HCEC 1CT (cell line): ENCODE measurements around the gene AUTS2.

ENCODE experiments used
- DNase-seq: peaks from one replicate; pipeline ENCODE4 v3.0.0-alpha.2; 2017

The AUTS2 gene

DNA sequence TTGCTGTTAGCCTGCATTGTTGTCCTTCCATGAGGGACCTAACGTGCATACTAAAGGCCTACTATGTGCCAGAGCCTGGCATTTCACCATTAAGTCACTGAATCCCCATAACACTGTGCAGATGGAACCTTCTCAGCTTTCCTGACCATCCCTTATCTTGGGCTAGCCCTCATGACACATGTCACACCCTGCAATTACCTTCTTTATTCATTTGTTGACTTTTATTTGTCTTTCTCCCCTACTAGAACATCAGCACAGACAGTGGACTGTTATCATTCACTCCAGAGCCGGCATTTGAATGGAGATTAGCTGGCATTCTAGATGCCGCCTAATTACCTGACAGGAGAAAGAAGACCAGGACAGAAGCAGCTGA lies 1062.5 kb downstream of the AUTS2 start:
- DNase-seq = no peak

DNA sequence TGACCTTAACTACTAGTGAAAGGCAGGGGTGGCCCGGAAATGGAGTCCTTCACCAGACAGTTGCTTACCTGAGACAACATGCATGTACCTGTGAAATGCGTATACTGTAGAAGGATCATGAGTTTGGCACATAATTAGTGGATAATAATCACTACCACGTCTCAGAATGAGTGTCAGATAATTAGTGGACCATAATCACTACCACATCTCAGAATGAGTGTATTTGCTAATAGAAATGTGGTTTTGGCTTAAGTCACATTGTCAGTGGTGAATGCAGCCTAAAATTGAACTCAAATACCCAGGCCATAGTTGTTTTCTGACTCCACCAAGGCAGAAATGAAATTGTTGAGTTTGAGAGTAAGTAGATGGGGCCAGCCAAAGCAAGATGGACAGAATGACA lies 1065.4 kb downstream of the AUTS2 start:
- no peak for DNase-seq

DNA sequence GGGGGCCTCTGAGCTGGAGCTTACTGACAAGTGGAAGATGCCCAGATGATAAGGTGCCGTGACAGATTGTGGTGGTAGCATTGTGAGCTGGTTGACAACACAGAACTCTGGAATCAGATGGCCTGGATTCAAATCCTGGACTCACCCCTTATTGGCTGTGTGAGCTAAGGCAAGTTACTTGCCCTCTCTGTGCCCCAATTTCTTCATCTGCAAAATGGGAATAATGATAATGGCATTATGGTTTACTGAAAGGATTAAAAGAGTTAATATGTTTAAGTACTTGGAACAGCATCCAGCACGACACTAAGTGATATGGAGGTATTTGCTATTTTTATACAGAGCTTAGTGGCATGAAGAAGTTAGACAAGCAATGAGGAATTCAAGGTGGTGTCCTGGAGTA lies 1067.7 kb downstream of the AUTS2 start:
- DNase-seq = no peak

DNA sequence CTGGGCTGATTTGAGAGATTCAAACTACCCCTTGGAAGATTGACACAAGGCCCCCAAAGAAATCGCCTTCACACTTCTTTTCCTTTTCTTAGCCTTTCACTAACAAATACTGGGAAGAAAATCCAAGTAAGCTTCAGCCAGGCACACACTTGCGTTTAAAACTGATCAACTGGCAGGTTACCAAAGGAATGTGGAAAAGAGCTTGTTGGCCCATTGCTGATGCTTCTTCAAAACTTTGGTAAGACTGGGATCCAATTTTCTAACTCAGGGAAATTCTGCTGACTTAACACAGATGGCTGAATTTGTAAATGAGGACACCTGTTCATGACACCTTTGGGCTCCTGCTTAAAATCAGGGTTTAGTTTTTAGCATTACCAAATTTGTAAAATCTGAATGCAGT lies 1069.1 kb downstream of the AUTS2 start:
- no peak for DNase-seq

DNA sequence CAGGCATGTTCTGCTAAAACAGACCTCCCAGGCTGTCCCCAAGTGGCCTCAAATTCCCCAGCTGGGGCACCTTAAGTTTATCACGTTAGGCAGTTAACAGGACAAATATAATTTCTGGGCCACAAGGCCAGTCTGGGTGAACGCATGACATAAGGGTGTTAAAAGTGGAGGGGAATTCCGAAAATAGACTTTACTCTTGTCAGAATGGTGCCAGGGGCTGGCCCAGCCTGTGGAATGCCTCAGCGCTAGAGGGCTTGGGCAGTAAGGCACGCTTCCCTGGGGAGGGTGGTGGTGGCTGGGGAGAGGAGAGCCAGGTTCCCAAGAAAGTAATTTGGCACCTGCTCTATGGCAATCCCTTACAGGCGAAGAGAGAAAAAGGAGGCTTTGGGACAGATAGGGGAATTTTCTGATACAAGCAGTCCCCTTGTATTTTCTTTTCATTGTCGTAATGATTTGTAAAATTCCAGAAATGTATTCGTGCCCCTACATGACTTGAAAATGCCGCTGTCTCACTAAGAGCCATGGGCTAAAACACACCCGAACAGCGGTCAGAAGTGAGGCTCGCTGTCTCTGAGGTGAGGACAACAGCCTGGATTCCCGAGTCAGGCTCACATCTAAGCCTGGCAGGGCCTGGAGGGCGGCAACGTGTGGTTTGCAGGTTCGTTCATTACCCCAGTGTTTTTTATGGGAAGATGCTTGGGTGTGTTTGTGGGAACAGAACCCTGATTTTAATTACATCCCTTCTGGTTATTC lies 1070.5 kb downstream of the AUTS2 start:
- no peak for DNase-seq

DNA sequence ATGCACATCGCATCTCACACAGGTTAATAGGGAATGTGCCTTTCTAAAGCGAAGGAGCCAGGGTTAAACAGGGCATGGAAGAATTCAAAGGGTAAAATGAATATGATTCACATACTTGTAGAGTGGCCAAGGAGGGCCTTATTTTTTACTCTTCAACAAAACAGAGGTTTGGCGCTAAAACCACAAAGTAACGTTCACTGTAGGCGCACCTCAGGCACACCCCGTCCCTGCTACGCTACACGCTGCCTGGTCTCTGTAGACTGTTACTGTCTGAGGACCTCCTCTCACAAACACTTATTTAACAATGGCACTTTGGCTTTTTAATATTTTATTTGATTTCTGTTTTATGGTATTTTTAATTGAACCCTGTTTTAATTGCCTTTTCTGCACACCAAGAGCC lies 1071.6 kb downstream of the AUTS2 start:
- no peak for DNase-seq

DNA sequence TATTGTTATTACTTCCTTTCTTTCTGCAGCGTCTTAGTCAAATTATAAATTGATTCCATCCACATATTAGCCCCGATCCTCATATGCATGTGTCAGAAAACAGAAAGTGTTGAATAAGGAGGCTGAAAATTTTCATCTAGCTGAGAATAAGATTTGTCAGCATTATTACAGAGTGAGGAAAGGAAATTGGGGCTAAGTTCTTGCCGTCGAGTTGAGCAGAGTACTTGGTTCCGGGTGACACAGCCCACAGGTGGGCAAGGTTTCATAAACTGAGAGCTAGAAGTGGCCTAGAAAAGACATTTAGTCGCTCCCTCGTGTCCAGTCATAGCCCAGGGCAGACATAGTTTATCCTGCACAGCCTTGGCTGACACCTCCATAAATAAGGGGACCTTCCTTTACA lies 1072.0 kb downstream of the AUTS2 start:
- no peak for DNase-seq

DNA sequence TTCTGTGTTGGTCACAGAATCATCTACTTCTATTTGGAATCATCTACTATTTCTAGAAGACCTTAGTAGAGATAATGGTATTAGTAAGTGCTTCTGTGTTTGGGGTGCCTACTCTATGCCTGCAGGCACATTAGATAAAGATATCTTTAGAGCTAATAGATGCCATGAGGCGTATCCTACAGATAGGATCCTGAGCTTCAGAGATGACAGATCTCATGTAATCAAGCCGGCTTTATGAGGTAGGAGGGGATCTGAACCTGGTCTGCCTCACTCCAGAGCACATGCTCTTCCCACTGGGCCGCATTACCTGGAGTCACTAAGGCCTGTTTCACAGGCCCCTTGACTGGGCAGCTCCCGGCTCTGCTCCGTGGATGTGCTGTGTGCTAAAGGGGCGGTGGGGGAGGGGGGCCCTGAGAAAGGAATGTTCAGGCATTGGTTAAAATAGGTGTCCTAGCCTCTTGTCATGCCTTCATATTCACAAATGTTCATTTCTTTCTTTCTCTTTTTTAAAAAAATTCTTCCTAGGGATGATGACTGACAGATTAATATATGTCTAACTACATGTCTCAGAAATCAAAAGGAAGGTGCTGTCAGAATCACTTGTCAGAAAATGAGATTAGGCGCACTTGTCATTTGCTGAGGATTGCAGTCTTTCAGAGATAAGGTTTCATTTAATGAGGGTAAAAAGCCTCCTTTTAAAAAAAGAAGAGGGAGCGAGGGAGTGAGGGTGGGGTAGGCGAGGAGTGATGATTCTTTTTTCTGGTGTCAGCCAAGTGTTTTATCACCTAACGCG lies 1075.7 kb downstream of the AUTS2 start:
- no peak for DNase-seq

DNA sequence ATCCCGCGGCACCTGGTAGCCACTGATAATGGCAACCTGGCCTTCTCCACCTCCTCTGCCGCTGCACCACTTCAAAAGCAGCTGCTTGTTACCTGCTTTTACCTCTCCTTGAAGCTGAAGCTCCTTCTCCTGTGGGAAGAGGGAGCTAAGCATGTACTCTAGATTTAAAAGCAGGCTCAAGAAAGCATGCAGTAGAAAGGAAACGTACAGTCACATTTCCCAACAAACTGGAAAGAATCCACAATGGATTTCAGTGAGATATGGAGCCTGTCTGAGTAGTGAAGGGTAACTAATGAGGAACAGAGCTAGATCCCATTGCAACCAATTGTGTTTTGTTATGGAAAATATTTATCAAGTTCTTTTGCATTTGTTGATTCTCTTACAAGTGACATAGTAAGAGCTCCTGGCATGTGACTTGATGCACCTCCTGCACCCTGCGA lies 1076.3 kb downstream of the AUTS2 start:
- no peak for DNase-seq

DNA sequence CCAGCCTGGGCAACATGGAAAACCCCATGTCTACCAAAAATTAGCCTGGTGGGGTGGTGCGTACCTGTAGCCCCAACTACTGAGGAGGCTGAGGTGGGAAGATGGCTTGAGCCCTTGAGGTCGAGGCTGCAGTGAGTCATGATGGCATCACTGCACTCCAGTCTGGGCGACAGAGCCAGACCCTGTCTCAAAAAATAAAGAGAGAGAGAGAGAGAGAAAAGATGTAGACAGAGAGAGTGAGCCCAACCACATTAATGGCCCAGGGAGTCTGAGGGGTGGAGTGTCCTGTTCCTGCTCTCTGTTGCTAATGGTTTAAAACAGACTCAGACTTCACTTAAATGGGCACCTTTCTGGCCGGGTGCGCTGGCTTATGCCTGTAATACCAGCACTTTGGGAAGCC lies 1078.0 kb downstream of the AUTS2 start:
- no peak for DNase-seq

DNA sequence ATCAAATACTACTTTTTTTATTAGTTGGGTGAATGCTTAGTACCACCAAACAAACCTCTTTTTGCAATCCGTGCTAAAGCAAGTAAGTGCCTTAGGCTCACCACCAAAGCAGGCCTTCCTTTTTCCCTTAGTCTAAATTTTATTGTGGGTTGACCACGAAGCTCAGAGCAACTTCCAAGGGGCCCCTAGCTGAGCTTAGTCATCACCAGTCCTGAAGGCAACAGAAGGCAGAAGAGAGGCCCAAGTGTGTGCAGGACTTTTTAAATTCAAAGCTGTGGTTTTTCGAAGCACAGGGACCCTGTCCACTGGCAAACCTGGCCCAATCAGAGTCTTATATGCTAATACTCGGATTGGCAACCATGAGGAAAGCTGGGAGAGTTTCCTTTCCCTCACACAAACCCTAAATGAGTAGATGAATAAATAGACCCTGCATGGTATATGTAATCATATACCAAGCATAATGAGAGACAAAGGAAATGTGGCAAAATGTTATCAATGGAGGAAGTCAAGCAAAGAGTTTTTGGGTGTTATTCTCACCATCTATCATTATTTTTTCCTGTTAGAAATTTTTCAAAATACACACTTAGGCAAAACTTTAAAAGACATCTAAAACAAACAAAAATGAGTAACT lies 1080.5 kb downstream of the AUTS2 start:
- no peak for DNase-seq

DNA sequence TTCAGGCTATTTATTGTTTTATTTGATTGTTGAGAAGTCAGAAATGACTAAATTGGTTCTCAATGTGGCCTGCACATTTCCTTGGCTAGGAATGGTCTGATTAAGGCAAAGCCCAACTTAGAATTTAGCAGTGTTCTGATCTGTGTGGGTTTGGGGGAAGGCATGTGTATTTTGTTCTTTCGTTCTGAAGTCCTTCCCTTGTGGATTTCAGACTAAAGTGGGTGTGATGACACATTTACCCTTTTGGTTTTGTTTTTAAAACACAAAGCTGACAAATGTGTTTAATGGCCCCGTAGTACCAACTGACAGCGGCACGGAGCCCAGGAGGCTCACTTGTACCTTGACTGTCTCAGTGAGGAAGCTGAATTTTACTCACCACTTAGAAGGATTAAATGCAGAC lies 1081.4 kb downstream of the AUTS2 start:
- DNase-seq = no peak

DNA sequence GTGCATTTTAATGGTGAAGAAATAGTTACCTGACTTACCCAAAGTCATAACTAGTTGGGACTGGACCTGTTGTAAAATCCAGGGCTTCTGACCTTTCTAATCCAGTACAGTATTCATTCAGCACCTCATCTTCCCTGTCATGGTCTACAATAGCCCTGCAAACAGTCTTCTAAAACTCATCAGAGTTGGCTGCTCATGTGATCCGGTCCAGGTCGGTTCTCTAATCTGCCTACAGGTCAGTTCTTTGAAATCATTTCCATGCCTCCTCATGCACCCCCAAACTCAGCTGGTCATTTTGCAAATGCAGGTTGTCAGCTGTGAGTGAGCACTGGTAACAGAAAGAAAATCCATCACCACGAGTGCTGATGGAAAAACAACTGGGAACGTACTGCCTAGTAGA lies 1082.0 kb downstream of the AUTS2 start:
- DNase-seq = no peak

DNA sequence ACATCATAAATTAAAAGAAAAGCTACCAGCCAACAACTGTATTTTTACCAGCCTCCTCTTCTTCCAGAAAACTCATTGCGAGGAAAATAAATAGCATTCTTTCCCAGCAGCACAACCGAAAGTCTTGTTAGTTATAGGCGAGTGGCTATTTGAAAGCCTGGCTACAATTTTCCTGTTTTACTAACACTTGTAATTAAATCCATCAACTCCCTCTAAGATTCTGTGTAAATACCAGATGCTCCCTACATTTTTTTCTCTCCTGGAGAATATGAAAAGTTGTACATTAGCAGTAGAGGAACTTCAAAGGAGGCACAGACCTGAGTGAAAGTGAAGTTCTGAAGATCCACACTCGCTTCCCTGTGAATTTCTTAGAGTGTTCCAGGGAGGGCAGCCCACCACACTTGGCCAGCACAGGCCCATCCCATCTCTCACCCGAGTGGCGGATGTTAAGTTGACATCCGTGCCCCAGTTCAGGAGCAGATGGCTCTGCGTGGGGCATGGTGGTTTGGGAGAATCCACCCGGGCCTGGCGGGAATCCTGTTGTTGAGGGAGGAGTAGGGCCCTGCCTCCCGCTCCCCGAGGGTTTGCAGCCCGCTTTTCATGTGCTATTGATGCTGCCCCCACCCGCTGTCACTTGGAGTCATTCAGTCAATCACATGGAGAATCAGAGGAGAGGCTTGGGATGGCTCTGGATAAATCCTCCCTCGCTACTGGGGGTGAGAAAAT lies 1082.6 kb downstream of the AUTS2 start:
- no peak for DNase-seq

DNA sequence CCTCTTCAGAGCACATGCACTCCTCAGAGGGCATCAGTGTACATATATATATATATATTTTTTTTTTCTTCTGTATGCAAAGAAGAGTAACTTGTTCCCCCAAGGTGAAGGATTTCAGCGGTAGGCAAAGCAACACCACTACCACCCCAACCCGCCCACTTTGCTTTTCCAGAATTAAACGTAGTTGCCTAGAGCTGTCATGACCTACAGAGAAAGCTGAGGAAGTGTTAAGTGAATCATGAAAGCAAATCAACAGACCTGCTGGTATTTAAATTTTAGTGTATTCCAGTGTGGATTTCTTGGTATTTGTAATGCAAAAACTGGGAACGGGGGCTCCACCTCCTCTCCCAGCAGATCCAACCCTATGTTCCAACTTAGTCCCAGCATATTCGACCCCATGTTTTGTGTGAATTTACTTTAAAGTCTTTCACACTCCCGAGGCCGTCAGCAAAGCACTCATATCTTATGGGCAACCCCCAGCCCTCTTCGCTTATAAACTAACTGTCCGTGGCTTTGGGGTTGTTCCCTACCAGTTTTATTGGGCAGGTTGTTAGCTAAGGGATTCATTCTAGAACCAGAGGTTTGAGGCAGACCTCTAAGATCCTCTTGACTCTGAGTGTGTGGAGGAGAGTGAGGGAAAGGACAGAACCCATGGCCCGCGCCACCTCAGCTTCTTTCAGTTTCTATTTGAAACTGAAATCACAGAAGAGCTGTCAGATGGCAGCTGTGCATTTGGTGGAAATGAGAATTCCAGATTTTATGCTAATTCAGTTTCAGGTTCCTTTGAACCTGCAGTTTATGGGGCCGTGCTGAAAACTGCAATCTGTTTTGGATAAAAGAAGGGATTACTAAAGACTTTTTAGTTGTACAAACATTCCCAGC lies 1083.4 kb downstream of the AUTS2 start:
- no peak for DNase-seq

DNA sequence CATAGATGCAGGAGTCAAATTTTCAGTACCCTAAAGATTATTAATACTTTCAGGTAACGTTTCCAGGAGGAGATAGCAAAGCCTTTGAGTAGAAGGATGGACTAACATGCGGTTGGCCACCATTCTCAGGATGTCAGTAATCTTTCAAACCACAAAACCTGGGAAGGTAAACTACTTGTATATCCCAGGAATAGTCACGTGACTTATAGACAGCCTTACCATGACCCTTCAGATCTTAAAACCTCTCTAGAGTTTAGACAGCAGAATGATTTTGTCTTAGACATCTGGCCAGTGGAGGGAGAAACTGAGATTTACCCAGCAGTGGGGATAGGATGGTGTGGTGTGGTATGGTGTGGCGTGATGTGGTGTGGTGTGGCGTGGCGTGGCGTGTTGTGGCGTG lies 1085.9 kb downstream of the AUTS2 start:
- no peak for DNase-seq

DNA sequence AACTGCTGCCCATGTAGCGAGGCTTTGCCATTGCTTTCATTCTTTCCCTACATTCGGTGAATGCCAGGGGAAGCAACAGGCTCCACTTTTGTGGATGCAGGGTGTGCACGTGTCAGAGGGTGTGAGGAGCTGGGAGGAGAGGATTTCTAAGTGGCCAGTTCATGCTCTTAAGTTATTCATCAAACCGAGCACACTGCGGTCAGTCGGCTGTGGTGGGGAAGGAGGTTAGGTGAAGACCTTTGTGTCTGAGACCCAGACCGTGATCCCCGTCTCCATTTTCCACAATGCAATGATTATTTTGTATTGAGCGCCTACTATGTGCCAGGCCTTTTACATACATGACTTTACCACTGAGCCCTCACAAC lies 1095.0 kb downstream of the AUTS2 start:
- DNase-seq = no peak

DNA sequence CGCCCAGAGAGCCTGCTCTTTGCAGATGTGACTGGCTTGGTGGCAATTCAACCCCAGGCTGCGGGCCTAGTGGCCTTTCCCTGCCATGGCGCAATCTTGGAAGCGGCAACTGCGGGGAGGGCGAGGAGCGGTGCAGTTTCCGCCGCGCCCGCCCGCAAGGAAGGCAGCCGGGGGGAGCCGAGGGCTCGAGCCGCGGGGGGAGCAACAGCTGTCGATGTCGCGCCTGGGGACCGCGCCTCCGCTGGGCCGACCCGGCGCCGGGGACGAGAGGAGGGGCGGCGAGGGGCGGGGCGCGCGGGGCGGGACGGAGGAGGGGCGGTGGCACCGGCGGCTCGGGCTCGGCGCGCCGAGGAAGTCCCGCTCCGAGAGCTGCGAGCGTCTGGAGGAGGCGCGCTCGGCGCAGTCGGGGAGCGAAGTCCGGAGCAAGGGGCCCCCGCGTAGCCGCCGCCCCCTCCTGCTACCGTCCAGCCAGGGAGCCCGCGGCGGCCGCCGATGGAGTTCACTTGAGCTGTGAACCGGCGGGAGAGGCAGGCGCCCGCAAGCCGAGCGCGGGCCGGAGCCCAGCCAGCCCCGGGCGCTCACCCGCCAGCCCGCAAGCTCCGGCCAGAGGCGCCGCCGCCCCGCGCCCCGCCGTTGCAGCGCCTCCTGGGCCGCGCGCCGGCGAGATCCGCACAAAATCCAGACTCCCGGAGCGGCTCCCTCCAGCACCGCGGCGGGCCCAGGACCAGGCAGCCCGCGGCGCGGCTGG lies 1095.6 kb downstream of the AUTS2 start:
- DNase-seq = no peak

DNA sequence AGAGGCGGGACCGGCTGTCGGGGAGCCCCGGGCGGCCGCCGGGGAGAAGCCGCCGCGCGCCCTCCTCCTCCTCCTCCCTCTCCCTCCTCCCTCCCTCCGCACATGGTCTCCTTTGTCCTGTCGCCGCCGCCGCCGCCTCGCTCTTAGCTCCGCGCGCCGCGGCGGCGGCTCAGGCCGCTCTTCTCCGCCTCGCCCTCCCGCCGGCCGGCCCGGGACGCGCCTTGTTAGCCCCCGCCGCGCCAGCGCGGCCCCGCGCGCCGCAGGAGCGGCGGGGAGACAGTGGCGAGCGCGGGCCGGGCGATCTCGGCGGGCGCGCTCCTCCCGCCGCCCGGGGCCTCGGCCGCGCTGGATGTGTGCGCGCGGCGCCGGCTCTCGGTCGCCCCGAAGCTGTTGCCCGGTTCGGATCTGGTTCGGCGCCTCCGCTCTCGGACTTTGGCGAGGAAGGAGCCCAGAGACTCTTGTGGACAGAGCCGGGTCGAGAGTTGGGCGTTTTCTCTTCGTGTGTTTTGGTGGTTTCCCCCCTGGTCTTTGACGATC lies 1096.2 kb downstream of the AUTS2 start:
- no peak for DNase-seq

DNA sequence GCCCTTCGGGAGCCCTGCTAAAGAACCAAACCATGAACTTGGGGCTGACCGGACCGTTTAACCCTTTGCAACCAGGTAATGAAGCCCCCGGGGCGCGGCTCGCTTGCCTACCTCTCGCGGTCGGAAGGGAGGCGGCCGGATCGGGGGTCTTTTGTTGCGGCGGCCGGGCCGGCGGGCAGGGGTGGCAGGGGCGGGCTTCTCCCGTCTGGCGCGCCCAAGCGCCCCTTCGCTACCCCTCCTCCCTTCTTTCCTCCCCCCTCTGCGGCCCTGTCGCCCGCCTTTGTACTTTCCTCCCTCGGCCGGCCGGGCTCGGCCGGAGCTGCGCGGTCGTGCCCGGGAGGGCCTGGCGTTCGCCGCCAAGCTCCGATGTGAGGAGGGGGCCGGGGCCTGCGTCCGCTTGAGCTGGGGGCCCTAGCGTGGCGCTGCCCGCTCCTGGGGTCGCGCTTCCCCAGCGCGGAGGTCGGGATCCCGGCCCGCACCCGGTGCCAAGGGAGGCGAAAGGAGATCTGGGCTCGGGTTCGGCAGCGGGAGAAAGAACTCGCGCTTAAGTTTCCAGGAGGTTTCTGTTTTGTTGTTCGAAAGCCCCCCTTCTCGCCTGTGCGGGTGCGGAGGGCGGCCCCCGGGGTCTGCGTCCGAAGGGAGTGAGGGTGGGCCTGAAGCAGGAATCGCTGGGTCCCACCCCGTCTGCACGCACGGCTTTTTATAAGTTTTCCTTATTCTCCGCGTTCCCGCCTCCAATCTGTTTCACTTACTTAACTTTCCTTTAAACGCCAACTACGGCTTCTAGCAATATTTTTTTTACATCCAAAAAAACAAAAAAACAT lies 1096.9 kb downstream of the AUTS2 start:
- no peak for DNase-seq

DNA sequence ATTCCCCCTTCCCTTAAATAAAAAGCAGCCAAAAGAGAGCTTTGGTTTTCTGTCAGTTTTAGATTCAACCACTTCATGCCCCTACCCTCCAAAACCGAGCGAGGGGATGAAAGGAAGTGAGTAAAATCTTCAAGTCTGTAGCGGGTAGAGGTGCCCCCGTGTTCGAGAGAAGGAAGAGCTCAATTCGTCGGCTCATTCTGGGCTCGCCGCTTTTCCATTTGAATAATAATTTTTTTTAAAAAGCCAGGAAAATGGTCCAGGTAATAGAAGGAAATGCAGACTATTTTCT lies 1097.5 kb downstream of the AUTS2 start:
- DNase-seq = no peak
